ENCODE data around the gene GHRHR.

The GHRHR gene

GRCh38 chr7:30986738-30987137, 23.0 kb downstream of the GHRHR start:
- H3K27me3 ChIP-seq (ENCODE audit: control insufficient read depth, low read length), result no peaks in the 10 kb centered on the region
- H3K9me2 ChIP-seq (replicated peaks; ENCODE audit: control insufficient read depth, low read length), result no peaks in the 10 kb centered on the region
- no peaks in the 10 kb centered on the region for H3F3A ChIP-seq (ENCODE audit: control insufficient read depth, insufficient read depth)
- H3K4me1 ChIP-seq (ENCODE audit: control insufficient read depth, low read length), result no peaks in the 10 kb centered on the region
- H3K27ac ChIP-seq (ENCODE audit: low read depth, low read length), result no peak overlapping the region
- H3K79me2 ChIP-seq (ENCODE audit: control insufficient read depth, low read length), result no peaks in the 10 kb centered on the region
- no peak overlapping the region for H3K4me2 ChIP-seq (ENCODE audit: low read length)
- no peaks in the 10 kb centered on the region for H3K9me3 ChIP-seq (ENCODE audit: control insufficient read depth, insufficient read depth, low read length)
- H3K36me3 ChIP-seq (ENCODE audit: control insufficient read depth, low read length), result no peaks in the 10 kb centered on the region
- no peak overlapping the region for H3K4me3 ChIP-seq (ENCODE audit: low read length)
- TF ChIP-seq CTCF (IDR thresholded peaks at IDR 0.05; ENCODE audit: low read depth, low read length, poor library complexity, severe bottlenecking), result no peak
- TF ChIP-seq EZH2phosphoT487 (IDR thresholded peaks at IDR 0.05; ENCODE audit: borderline replicate concordance, low read length), result no peak
- H4K20me1 ChIP-seq (ENCODE audit: control insufficient read depth, insufficient read depth, low read depth, low read length), result no peaks in the 10 kb centered on the region; the same call in 1 of the 2 replicates

GRCh38 chr7:30987178-30987577, 23.4 kb downstream of the GHRHR start:
- Histone ChIP-seq H3K9me3 (ENCODE audit: control insufficient read depth, insufficient read depth, low read length) (no peaks in the 10 kb centered on the region), H3K9me2 (replicated peaks; ENCODE audit: control insufficient read depth, low read length) (no peaks in the 10 kb centered on the region), H3K4me3 (ENCODE audit: low read length) (no peak overlapping the region), H3K4me2 (ENCODE audit: low read length) (no peak overlapping the region), H4K20me1 (ENCODE audit: control insufficient read depth, insufficient read depth, low read depth, low read length) (no peaks in the 10 kb centered on the region; the same call in 1 of the 2 replicates), H3K36me3 (ENCODE audit: control insufficient read depth, low read length) (no peaks in the 10 kb centered on the region), H3K27me3 (ENCODE audit: control insufficient read depth, low read length) (no peaks in the 10 kb centered on the region), H3K79me2 (ENCODE audit: control insufficient read depth, low read length) (no peaks in the 10 kb centered on the region), H3K4me1 (ENCODE audit: control insufficient read depth, low read length) (no peaks in the 10 kb centered on the region), H3F3A (ENCODE audit: control insufficient read depth, insufficient read depth) (no peaks in the 10 kb centered on the region), H3K27ac (ENCODE audit: low read depth, low read length) (no peak overlapping the region)
- TF ChIP-seq CTCF (IDR thresholded peaks at IDR 0.05; ENCODE audit: low read depth, low read length, poor library complexity, severe bottlenecking), result no peak
- no peak for TF ChIP-seq EZH2phosphoT487 (IDR thresholded peaks at IDR 0.05; ENCODE audit: borderline replicate concordance, low read length)

- H3K4me2 ChIP-seq (ENCODE audit: low read length), result no peak overlapping the region
- TF ChIP-seq CTCF (IDR thresholded peaks at IDR 0.05; ENCODE audit: low read depth, low read length, poor library complexity, severe bottlenecking) (no peak), EZH2phosphoT487 (IDR thresholded peaks at IDR 0.05; ENCODE audit: borderline replicate concordance, low read length) (no peak)
Measured at GRCh38 chr7:30987936-30988335, 24.2 kb downstream of the GHRHR start.

More at GRCh38 chr7:30987936-30988335, 24.2 kb downstream of the GHRHR start:
- Histone ChIP-seq H4K20me1 (ENCODE audit: control insufficient read depth, insufficient read depth, low read depth, low read length) (no peaks in the 10 kb centered on the region), H3K4me1 (ENCODE audit: control insufficient read depth, low read length) (no peaks in the 10 kb centered on the region), H3K9me3 (ENCODE audit: control insufficient read depth, insufficient read depth, low read length) (no peaks in the 10 kb centered on the region), H3K27ac (ENCODE audit: low read depth, low read length) (no peak overlapping the region), H3K4me3 (ENCODE audit: low read length) (no peak overlapping the region), H3K27me3 (ENCODE audit: control insufficient read depth, low read length) (no peaks in the 10 kb centered on the region), H3K79me2 (ENCODE audit: control insufficient read depth, low read length) (no peaks in the 10 kb centered on the region), H3K9me2 (replicated peaks; ENCODE audit: control insufficient read depth, low read length) (no peaks in the 10 kb centered on the region), H3K36me3 (ENCODE audit: control insufficient read depth, low read length) (no peaks in the 10 kb centered on the region), H3F3A (ENCODE audit: control insufficient read depth, insufficient read depth) (no peaks in the 10 kb centered on the region)
